GM18951 (cell line): Measurements from ENCODE around the gene HS2ST1.
"Not testable (repeated sequence)": the region's sequence is repeated elsewhere in the genome, so short reads cannot be mapped to it uniquely, and the experiment has no call there.

Source experiments
- POLR2A ChIP-seq: IDR thresholded peaks from 4 replicates; pipeline ENCODE4 v1.6.1; 2011; ENCODE audit warnings: mild to moderate bottlenecking; ENCODE audit not compliant: insufficient read length, insufficient read depth; ENCODE audit errors: extremely low read depth
- in situ Hi-C: fragments of 300-500 bp; cut with MboI; formaldehyde crosslinking; loops from one replicate; pipeline ENCODE4 v1.12.0; 2022; ENCODE audit warnings: low sequenced_read_pairs, mixed read lengths, inconsistent platforms; ENCODE audit not compliant: unreplicated experiment

Gene HS2ST1

GRCh38 chr1:86914601-86914997 lies at the start of gene HS2ST1:
Gene HS2ST1 (plus strand): TSS chr1:86914635.
- TF ChIP-seq POLR2A = peak; percentile 78
- in situ Hi-C loops = no loop called here

GRCh38 chr1:86865973-86866637 lies 48.3 kb upstream of the HS2ST1 start:
- in situ Hi-C loops = no loop called here
- no peak for TF ChIP-seq POLR2A

GRCh38 chr1:86866665-86867064 lies 47.8 kb upstream of the HS2ST1 start:
- TF ChIP-seq POLR2A = no peak
- in situ Hi-C loops = no loop called here

GRCh38 chr1:86867278-86867677 lies 47.2 kb upstream of the HS2ST1 start:
- in situ Hi-C loops = not testable (repeated sequence)

- TF ChIP-seq POLR2A = no peak
Observed at GRCh38 chr1:86868477-86868876, 46.0 kb upstream of the HS2ST1 start.

GRCh38 chr1:86871001-86871400 lies 43.4 kb upstream of the HS2ST1 start:
- in situ Hi-C loops = no loop called here

More at GRCh38 chr1:86868477-86868876, 46.0 kb upstream of the HS2ST1 start:
- in situ Hi-C loops = no loop called here

GRCh38 chr1:86872086-86872485 lies 42.3 kb upstream of the HS2ST1 start:
- in situ Hi-C loops = no loop called here
- TF ChIP-seq POLR2A = no peak

More at GRCh38 chr1:86871001-86871400, 43.4 kb upstream of the HS2ST1 start:
- no peak for TF ChIP-seq POLR2A

GRCh38 chr1:86875722-86876121 lies 38.7 kb upstream of the HS2ST1 start:
- in situ Hi-C loops = no loop called here
- no peak for TF ChIP-seq POLR2A

- in situ Hi-C loops = no loop called here
- no peak for TF ChIP-seq POLR2A
Observed at GRCh38 chr1:86887479-86888162, 26.8 kb upstream of the HS2ST1 start.

GRCh38 chr1:86888327-86888726 lies 26.1 kb upstream of the HS2ST1 start:
- in situ Hi-C loops = no loop called here
- no peak for TF ChIP-seq POLR2A

- in situ Hi-C loops = not testable (repeated sequence)
Observed at GRCh38 chr1:86899401-86899800, 15.0 kb upstream of the HS2ST1 start.

GRCh38 chr1:86905875-86906274 lies 8.6 kb upstream of the HS2ST1 start:
- in situ Hi-C loops = no loop called here
- TF ChIP-seq POLR2A = no peak

- no peak for TF ChIP-seq POLR2A
- in situ Hi-C loops = no loop called here
Observed at GRCh38 chr1:86906419-86906818, 8.0 kb upstream of the HS2ST1 start.

- in situ Hi-C loops = no loop called here
Observed at GRCh38 chr1:86912281-86912900, 2.0 kb upstream of the HS2ST1 start.

More at GRCh38 chr1:86912281-86912900, 2.0 kb upstream of the HS2ST1 start:
- TF ChIP-seq POLR2A = no peak
